Vagina (tissue), 2 donors: ENCODE data around the gene ZNF358.
A peak's percentile ranks its signal among the peaks of the same experiment; 100 is the strongest.

ENCODE experiments used
- POLR2A ChIP-seq, 2 donors: fragments of 450-650 bp; IDR thresholded peaks; one replicate each; pipeline ENCODE4 v1.6.1; 2017; ENCODE audit warnings: antibody characterized with exemption in 2 of 2, mild to moderate bottlenecking in 2 of 2, moderate library complexity in 2 of 2
- POLR2AphosphoS5 ChIP-seq, 2 donors: sonication (generic); formaldehyde crosslinking; IDR thresholded peaks; one replicate each; pipeline ENCODE4 v1.9.0; 2017; ENCODE audit warnings: antibody characterized with exemption in 2 of 2, mild to moderate bottlenecking in 2 of 2, low read depth in 1 of 2; ENCODE audit not compliant: insufficient read depth in 1 of 2
- TF ChIP-seq, protein P1 (sequence below), 3 experiments: fragments of 450-650 bp in 2 of 3; fragments of 200-600 bp in 1 of 3; sonication (generic) in 1 of 3; IDR thresholded peaks; one replicate each; pipeline ENCODE4 v1.5.1; 2017 to 2019; ENCODE audit warnings: antibody characterized with exemption in 3 of 3, mild to moderate bottlenecking in 2 of 3, moderate library complexity in 2 of 3

GRCh38 chr19:7522072-7522922 lies 6.4 kb downstream of the ZNF358 start, which contains the start of gene MCOLN1:
- TF ChIP-seq, protein P1, sequence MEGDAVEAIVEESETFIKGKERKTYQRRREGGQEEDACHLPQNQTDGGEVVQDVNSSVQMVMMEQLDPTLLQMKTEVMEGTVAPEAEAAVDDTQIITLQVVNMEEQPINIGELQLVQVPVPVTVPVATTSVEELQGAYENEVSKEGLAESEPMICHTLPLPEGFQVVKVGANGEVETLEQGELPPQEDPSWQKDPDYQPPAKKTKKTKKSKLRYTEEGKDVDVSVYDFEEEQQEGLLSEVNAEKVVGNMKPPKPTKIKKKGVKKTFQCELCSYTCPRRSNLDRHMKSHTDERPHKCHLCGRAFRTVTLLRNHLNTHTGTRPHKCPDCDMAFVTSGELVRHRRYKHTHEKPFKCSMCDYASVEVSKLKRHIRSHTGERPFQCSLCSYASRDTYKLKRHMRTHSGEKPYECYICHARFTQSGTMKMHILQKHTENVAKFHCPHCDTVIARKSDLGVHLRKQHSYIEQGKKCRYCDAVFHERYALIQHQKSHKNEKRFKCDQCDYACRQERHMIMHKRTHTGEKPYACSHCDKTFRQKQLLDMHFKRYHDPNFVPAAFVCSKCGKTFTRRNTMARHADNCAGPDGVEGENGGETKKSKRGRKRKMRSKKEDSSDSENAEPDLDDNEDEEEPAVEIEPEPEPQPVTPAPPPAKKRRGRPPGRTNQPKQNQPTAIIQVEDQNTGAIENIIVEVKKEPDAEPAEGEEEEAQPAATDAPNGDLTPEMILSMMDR (IDR thresholded peaks at IDR 0.05), result peak in 2 of 3 experiments; percentile 15 to 36
- peak in 1 of 2 donors; percentile 33 for TF ChIP-seq POLR2A (IDR thresholded peaks at IDR 0.05)
- peak; percentile 90 to 100 for TF ChIP-seq POLR2AphosphoS5 (IDR thresholded peaks at IDR 0.05; ENCODE audit: insufficient read depth in 1 of 2, low read depth in 1 of 2)
